ENCODE results near the gene R3HDM4. TPM values are rescaled to one million over a fixed set of nuclear protein-coding genes. Genes with fewer than 3 reads are reported as not detected.

The R3HDM4 gene
- total RNA-seq, 1 donor from 2014 or later: 53.6 TPM

DNA sequence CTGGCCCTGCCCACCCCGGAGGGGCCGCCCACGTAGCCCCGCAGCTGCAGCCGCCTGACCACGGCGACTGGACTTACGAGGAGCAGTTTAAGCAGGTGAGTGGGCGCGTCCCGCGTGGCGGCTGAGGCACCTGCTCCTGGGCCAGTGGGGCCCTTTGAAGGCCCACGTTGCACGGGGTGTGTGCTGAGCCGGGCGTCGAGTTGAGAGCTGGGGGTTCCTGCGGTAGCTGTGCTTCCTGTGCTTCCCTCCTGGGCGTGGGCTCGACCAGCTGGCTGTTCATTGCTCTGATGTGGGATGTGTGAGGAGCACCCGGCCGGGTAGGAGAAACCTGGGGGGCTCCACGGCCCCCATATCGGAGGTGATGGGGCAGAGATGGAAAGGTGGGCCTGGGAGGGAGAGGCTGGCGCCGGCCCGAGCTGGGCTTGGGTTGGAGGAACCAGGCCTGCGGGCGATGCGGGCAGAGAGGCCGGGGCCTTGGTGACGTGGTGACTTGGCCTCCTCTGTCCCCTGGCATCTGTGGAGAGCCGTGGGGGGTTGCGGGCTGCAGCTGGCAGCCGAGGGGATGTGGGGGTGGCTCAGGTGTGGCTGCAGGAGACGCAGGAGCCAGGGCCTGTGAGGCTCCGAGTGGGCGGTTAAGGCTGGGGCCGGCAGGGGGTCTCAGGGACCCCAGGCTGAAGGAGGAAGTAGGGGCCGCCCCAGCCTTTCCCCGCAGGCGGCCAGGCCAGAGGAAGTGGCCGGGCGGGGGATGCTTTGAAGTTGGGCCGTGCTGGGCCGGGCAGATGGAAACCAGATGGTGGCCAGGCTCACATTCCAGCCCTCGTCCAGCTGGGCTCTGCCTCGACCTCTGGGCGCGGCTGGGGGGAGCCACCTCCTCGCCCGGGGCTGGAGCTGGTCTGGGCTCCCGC, 19.9 kb upstream of the R3HDM4 start:
- peak; percentile 68 for DNase-seq (ENCODE audit: low read depth)

DNA sequence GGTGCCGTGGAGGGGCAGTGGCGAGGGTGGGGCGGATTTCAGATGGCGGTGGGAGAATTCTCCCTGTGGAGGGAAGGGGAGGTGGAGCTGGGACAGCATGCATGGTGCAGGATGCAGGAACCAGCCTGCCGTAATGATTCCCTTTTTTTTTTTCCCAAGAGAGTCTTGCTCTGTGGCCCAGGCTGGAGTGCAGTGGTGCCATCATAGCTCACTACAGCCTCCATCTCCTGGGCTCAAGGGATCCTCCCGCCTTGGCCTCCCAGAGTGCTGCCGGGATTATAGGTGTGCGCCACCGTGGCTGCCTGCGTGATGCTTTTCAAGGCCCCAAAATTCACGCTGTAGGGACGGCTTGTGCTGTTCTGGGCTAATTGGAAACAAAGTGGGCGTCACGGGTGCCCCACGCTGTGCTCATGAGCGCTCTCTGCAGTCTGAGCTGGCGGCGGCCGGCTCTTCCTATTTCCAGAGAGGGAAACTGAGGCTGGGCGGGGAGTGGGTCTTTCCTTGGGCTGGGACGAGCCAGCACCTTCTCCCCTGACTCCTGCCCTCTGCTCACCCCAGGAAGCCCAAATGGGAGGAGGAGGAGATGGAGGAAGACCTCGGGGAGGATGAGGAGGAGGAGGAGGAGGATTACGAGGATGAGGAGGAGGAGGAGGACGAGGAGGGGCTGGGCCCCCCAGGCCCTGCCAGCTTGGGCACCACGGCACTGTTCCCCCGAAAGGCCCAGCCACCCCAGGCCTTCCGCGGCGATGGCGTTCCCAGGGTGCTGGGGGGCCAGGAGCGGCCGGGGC, 19.0 kb upstream of the R3HDM4 start:
- DNase-seq (ENCODE audit: low read depth): no peak

GRCh38 chr19:929891-930258, 16.9 kb upstream of the R3HDM4 start:
- DNase-seq (ENCODE audit: low read depth): no peak

- no peak for DNase-seq (ENCODE audit: low read depth)
Measured at GRCh38 chr19:929203-929890, 16.3 kb upstream of the R3HDM4 start.

DNA sequence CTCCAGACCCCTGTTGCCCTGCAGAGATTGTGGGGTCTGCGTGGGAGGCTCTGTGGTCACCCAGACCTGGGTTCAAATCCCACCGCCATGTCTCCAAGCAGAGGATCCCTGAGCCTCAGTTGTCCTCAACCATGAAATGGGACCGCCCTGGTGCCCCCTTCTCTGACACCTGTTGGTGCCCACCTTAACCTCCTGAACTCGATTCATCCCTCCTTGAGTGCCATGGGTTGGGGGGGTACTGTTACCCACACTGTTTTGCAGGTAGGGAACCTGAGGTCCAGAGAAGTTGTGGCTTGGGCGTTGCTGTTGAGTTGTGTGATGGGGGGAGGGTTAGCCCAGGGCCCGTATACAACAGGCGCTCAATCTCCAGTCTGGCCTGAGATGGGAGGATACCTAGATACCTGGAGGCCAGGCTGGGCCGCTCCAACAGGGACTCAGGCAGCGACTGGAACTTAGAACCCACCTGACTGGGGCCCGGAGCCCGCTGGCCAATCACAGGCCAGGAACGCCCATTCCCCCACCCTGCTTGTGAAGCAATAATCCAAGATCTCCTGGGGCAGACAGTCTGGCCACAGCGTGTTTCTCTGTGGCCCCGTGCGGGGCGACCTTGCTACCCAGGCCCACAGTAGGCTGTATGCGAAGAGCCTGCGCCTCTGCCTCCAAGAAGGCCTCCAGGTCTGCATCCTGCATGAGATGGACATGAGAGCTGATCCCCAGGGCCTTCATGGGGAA, 15.6 kb upstream of the R3HDM4 start:
- DNase-seq (ENCODE audit: low read depth): no peak

DNA sequence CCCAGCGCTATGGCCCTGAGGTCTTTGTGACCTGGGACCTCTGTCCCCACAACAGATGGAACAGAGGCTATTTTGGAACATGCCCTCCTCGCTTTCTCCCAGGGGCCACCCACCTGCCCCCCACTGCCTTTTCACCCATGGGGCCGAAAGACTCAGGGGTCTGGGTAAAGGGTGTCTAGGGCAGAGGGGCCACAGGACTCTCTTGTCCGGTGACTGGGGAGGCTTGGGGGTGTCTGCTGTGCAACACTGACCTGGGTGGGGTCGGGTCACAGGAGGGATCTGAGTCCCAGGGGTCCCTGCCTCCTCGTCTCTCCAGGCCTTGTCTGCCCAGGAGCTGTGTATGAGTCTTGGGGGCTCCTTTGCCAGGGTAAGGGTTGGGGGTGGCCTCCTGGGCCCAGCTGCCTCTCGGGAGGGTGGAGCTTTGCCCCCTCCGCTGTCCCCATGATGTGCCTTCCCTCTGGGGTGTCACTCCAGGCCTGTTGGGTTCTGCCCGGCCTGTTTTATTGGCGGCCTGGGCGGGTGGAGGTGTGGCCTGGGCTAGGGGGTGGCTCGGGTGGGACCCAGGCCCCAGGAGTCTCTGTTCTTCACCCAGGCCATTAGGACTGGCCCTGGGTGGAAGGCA, 14.9 kb upstream of the R3HDM4 start:
- no peak for DNase-seq (ENCODE audit: low read depth)

DNA sequence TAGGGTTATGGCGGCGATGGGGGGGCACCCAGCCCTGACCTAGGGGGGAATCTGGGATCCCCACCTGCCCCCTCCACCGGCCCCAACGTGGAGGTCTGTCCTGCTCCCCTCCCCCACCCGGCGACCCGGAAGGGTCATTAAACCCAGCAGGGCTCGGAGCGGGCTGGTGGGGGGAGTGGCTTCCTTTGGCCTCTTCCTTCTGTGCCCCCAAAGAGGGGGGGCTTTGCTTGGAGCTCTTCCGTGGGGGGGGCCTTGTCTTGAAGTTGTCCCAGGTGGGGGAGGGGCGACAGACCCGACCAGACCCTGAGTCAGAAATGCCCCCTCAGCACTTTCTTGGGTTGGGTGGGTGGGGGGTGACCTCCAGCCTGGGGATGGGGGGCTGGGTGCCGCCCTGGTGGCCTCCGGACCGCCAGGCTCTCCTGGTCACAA, 14.3 kb upstream of the R3HDM4 start:
- DNase-seq (ENCODE audit: low read depth): no peak

- DNase-seq (ENCODE audit: low read depth): peak; percentile 24
Measured at GRCh38 chr19:926589-927350, 13.8 kb upstream of the R3HDM4 start.

GRCh38 chr19:926323-926588, 13.2 kb upstream of the R3HDM4 start:
- no peak for DNase-seq (ENCODE audit: low read depth)

- DNase-seq (ENCODE audit: low read depth): peak; percentile 86
Measured at GRCh38 chr19:925526-926322, 12.7 kb upstream of the R3HDM4 start, which contains the start of gene ARID3A. Gene ARID3A, plus strand, starts transcription at chr19:926035. Its CDS starts 3,494 bp downstream, at chr19:929529.

GRCh38 chr19:925087-925525, 12.1 kb upstream of the R3HDM4 start:
- no peak for DNase-seq (ENCODE audit: low read depth)

GRCh38 chr19:924553-925086, 11.6 kb upstream of the R3HDM4 start:
- no peak for DNase-seq (ENCODE audit: low read depth)

DNA sequence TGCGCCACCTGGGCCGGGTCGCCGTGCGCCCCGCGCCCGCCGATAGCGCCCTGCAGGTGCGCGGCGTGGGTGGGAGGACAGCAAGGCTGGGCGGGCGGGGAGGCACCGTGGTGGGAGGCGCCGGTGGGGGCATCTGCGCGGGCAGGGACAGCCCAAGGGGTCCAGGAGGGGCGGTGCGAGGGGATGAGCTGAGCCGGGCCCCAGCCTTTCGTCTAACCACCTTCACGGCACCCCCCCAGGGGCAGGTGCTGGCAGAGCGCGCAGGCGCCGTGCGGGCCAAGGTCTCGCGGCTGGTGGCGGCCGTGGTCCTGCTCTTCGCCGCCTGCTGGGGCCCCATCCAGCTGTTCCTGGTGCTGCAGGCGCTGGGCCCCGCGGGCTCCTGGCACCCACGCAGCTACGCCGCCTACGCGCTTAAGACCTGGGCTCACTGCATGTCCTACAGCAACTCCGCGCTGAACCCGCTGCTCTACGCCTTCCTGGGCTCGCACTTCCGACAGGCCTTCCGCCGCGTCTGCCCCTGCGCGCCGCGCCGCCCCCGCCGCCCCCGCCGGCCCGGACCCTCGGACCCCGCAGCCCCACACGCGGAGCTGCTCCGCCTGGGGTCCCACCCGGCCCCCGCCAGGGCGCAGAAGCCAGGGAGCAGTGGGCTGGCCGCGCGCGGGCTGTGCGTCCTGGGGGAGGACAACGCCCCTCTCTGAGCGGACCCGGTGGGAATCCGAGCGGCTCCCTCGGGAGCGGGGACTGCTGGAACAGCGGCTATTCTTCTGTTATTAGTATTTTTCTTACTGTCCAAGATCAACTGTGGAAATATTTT, 7.2 kb upstream of the R3HDM4 start:
- no peak for DNase-seq (ENCODE audit: low read depth)

GRCh38 chr19:919199-920050, 6.4 kb upstream of the R3HDM4 start:
- no peak for DNase-seq (ENCODE audit: low read depth)

- DNase-seq (ENCODE audit: low read depth): no peak
Measured at GRCh38 chr19:918481-919198, 5.6 kb upstream of the R3HDM4 start.

DNA sequence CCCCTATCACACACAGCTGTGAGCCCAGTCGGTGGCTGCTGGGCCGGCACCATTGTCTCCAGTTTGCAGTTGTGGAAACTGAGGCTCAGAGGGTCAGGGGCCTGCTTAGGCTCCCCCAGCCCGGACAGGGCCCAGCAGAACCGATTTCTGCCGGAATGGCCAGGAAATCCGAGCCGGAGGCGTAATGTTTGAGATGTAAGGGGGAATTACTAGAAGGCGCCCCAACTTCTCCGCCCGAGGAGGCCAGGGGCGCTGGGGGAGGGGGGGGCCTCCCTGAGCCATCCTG, 5.1 kb upstream of the R3HDM4 start:
- DNase-seq (ENCODE audit: low read depth): no peak
